ENCODE data around the gene ELP1. TPM values are rescaled to one million over a fixed set of nuclear protein-coding genes. Genes with fewer than 3 reads are reported as not detected.
"Not testable (repeated sequence)": the region's sequence is repeated elsewhere in the genome, so short reads cannot be mapped to it uniquely, and the experiment has no call there.

ELP1 gene
- total RNA-seq, 1 donor: 14.1 TPM

DNA sequence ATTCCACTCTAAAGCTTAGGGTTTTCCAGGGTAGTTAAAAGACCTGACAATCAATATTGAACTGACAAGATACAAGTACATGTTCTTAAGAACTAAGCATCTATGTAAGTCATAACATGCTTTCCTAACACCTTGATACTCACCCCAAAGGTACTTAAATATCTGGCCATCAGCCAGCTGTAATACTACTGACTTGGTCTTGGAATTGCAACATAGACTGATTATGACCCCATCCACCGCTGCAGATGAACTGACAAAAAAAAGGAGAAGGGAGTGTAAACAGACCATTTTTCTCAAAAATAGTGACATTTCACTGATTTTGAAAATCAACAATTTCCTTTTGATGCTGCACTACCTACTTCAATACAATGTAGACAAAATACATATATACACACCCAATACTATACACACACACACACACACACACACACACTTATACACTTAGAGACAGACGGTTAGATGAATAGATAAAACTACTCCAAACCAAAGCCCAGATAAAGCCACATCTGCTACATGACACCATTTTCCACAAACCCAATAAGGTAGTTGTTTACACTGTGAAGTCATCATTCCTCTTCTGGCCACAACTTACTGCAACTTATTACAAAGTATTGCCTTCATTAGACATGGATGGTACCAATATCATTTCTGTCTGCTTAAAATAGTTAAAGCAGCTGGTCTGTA is 30.4 kb downstream of the ELP1 start:
- H3K27me3 ChIP-seq (ENCODE audit: insufficient read depth, low read length): no peaks in the 10 kb centered on the region
- H3K4me3 ChIP-seq (ENCODE audit: low read length): no peak overlapping the region
- no peaks in the 10 kb centered on the region for H3K4me1 ChIP-seq (ENCODE audit: insufficient read depth, low read length)
- H3K9me3 ChIP-seq (ENCODE audit: low read depth, low read length): no peaks in the 10 kb centered on the region

GRCh38 chr9:108900176-108900575 is 33.7 kb downstream of the ELP1 start:
- Histone ChIP-seq H3K4me3 (ENCODE audit: low read length) (no peak overlapping the region), H3K27me3 (ENCODE audit: insufficient read depth, low read length) (no peaks in the 10 kb centered on the region), H3K4me1 (ENCODE audit: insufficient read depth, low read length) (no peaks in the 10 kb centered on the region), H3K9me3 (ENCODE audit: low read depth, low read length) (no peaks in the 10 kb centered on the region)

DNA sequence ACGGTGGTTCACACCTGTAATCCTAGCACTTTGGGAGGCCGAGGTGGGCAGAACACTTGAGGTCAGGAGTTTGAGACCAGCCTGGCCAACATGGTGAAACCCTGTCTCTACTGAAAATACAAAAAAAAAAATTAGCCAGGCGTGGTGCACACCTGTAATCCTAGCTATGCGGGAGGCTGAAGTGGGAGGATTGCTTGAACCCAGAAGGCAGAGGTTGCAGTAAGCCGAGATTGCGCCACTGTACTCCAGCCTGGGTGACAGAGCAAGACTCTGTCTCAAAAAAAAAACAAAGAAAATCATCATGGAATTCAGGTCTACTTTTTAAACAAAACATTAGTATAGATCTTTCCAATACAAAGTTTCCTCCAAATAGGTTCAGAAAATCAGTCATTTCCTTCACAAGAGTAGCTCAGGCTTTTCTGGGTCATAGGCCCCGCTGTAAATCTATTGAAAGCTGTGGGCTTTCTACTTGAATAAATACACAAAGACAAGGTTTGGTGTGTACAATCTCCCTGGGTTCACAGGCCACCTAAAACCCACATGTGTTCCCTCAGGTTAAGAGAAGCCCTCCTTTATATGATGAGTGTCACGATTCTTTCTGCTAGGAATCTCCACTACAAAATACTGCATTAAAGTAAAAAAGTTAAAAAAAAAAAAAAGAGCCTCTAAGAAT is 34.8 kb downstream of the ELP1 start:
- H3K4me1 ChIP-seq (ENCODE audit: insufficient read depth, low read length); H3K9me3 ChIP-seq (ENCODE audit: low read depth, low read length); H3K27me3 ChIP-seq (ENCODE audit: insufficient read depth, low read length); H3K4me3 ChIP-seq (ENCODE audit: low read length): not testable (repeated sequence)

GRCh38 chr9:108897324-108898096 is 36.4 kb downstream of the ELP1 start:
- H3K27me3 ChIP-seq (ENCODE audit: insufficient read depth, low read length): no peaks in the 10 kb centered on the region
- H3K9me3 ChIP-seq (ENCODE audit: low read depth, low read length): no peaks in the 10 kb centered on the region
- no peak overlapping the region for H3K4me3 ChIP-seq (ENCODE audit: low read length)
- no peaks in the 10 kb centered on the region for H3K4me1 ChIP-seq (ENCODE audit: insufficient read depth, low read length)

DNA sequence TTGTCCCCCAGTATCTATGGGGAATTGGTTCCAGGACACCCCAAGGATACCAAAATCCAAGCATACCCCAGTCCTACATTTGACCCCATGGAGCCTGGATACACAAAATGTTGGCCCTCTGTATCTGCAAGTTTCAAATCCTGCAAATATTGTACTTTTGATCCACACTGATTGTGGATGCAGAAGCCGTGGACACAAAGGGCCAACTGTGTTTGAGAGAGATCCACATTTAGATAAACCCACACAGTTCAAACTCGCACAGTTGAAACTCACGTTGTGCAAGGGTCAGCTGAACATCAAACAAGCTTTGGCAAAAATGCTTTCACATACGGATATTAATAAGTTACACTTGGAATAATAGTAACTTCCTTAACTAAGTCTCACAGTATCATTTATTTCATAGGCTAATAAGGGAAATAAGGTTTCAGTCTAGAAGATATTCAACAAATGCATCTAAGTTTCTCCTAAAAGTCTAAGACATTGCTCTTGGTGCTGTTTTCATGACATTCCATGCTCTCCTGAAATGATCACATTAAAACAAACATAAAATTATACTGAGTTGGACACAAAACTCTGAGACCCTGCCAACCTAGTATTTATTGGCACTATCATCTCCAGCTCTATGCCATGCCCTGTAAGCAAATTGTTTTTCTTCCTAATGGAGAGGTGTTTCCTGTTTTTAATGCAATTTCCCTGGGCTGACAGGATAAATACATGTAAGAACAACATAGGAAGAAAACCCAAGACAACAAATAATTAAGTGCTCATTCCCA is 39.5 kb downstream of the ELP1 start:
- Histone ChIP-seq H3K4me3 (ENCODE audit: low read length) (no peak overlapping the region), H3K4me1 (ENCODE audit: insufficient read depth, low read length) (no peaks in the 10 kb centered on the region), H3K27me3 (ENCODE audit: insufficient read depth, low read length) (no peaks in the 10 kb centered on the region), H3K9me3 (ENCODE audit: low read depth, low read length) (no peaks in the 10 kb centered on the region)

- Histone ChIP-seq H3K4me3 (ENCODE audit: low read length) (no peak overlapping the region), H3K4me1 (ENCODE audit: insufficient read depth, low read length) (no peaks in the 10 kb centered on the region), H3K27me3 (ENCODE audit: insufficient read depth, low read length) (no peaks in the 10 kb centered on the region), H3K9me3 (ENCODE audit: low read depth, low read length) (no peaks in the 10 kb centered on the region)
Observed at GRCh38 chr9:108889649-108890067, 44.3 kb downstream of the ELP1 start.

- H3K9me3 ChIP-seq (ENCODE audit: low read depth, low read length); H3K4me3 ChIP-seq (ENCODE audit: low read length); H3K27me3 ChIP-seq (ENCODE audit: insufficient read depth, low read length); H3K4me1 ChIP-seq (ENCODE audit: insufficient read depth, low read length): not testable (repeated sequence)
Observed at GRCh38 chr9:108886594-108887271, 47.2 kb downstream of the ELP1 start.

- no peaks in the 10 kb centered on the region for H3K9me3 ChIP-seq (ENCODE audit: low read depth, low read length)
- no peaks in the 10 kb centered on the region for H3K4me1 ChIP-seq (ENCODE audit: insufficient read depth, low read length)
- H3K4me3 ChIP-seq (ENCODE audit: low read length): no peak overlapping the region
- no peaks in the 10 kb centered on the region for H3K27me3 ChIP-seq (ENCODE audit: insufficient read depth, low read length)
Observed at GRCh38 chr9:108885643-108886348, 48.1 kb downstream of the ELP1 start.

GRCh38 chr9:108884701-108885100 is 49.2 kb downstream of the ELP1 start:
- H3K4me3 ChIP-seq (ENCODE audit: low read length): no peak overlapping the region
- no peaks in the 10 kb centered on the region for H3K9me3 ChIP-seq (ENCODE audit: low read depth, low read length)
- H3K4me1 ChIP-seq (ENCODE audit: insufficient read depth, low read length): no peaks in the 10 kb centered on the region
- no peaks in the 10 kb centered on the region for H3K27me3 ChIP-seq (ENCODE audit: insufficient read depth, low read length)

DNA sequence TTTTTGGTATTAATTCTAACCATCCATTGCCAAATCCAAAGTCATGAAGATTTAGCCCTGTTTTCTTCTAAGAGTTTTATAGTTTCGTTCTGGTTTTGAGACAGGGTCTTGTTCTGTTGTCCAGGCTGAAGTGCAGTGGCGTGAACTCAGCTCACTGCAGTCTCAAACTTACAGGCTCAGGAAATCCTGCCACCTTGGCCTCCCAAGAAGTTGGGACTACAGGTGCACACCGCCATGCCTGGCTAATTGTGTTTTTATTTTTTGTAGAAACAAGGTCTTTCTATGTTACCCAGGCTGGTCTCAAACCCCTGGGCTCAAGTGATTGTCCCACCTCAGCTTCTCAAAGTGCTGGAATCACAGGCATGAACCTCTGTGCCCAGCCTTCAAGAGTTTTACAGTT is 50.8 kb downstream of the ELP1 start:
- no peaks in the 10 kb centered on the region for H3K4me1 ChIP-seq (ENCODE audit: insufficient read depth, low read length)
- H3K9me3 ChIP-seq (ENCODE audit: low read depth, low read length): no peaks in the 10 kb centered on the region
- no peak overlapping the region for H3K4me3 ChIP-seq (ENCODE audit: low read length)
- no peaks in the 10 kb centered on the region for H3K27me3 ChIP-seq (ENCODE audit: insufficient read depth, low read length)

DNA sequence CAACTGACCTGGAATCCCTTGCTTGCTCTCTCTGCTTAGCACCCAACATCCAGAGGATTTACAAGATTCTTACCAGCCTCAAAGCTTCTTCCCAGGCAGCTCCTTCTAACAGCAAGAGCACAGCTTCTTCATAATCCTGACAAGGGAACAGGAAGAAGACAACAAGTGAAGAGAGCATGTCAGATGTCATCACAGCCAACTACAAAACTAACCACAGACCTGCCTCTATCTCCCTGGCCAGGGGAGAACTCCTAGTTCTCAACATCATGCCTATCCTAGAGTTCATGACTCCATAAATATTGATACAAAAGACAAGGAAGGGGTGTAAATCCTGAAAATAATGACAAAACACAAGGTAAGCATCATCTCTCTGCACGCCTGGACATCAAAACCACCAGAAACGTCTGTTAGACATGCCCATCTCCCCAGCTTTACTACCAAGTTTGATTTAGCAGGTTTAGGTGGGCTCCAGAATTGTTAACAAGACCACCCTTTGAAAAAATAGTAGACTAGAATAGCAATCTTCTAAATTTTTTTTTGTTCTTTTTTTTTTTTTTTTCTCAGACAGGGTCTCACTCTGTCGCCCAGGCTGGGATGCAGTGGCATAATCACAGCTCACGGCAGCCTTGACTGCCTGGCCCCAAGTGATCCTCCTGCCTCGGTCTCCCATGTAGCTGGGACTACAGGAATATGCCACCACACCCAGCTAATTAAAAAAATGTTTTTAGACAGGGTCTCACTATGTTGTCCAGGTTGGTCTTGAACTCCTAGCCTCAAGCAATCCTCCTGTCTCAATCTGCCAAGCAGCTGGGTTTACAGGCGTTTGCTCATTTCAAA is 51.7 kb downstream of the ELP1 start:
- no peaks in the 10 kb centered on the region for H3K4me1 ChIP-seq (ENCODE audit: insufficient read depth, low read length)
- no peak overlapping the region for H3K4me3 ChIP-seq (ENCODE audit: low read length)
- no peaks in the 10 kb centered on the region for H3K9me3 ChIP-seq (ENCODE audit: low read depth, low read length)
- no peaks in the 10 kb centered on the region for H3K27me3 ChIP-seq (ENCODE audit: insufficient read depth, low read length)

DNA sequence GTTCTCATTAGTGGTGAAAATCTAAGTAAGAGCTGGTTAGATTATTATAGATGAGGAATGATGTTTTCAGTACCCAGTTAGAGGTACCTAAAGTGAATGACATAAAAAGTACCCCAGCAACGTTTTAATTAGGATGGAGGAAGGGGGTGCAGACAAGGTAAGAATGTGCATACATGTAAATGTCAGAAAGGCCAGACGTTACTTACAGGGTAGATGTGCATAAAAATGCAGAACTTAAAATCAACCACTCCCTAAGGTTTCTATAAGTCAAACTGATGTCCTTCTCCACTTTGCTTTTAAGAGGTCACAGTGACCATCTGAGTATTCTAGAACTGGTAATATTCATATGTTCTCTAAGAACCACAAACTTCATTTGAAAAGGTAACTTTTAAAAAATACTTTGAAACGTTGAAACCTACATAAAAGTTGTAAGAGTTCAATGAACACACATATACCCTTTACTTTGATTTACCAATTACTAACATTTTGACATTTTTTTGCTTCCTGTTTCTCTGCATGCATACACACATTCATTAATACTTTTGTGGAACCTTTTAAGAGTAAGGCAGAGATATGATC is 53.1 kb downstream of the ELP1 start:
- H3K9me3 ChIP-seq (ENCODE audit: low read depth, low read length): no peaks in the 10 kb centered on the region
- H3K27me3 ChIP-seq (ENCODE audit: insufficient read depth, low read length): no peaks in the 10 kb centered on the region
- H3K4me3 ChIP-seq (ENCODE audit: low read length): no peak overlapping the region
- no peaks in the 10 kb centered on the region for H3K4me1 ChIP-seq (ENCODE audit: insufficient read depth, low read length)

GRCh38 chr9:108877524-108877923 is 56.4 kb downstream of the ELP1 start:
- Histone ChIP-seq H3K4me3 (ENCODE audit: low read length) (no peak overlapping the region), H3K4me1 (ENCODE audit: insufficient read depth, low read length) (no peaks in the 10 kb centered on the region), H3K27me3 (ENCODE audit: insufficient read depth, low read length) (no peaks in the 10 kb centered on the region), H3K9me3 (ENCODE audit: low read depth, low read length) (no peaks in the 10 kb centered on the region)

Measured in mononuclear cell (primary cell).